ENCODE data around the gene TUBB2B.
"Not testable (repeated sequence)": the region's sequence is repeated elsewhere in the genome, so short reads cannot be mapped to it uniquely, and the experiment has no call there.

The TUBB2B gene

GRCh38 chr6:3210024-3210610, 17.3 kb downstream of the TUBB2B start:
- no peak for DNase-seq (ENCODE audit: low read depth, low spot score)

GRCh38 chr6:3209114-3210023, 18.1 kb downstream of the TUBB2B start:
- peak; percentile 92 for DNase-seq (ENCODE audit: low read depth, low spot score)

- no peak for DNase-seq (ENCODE audit: low read depth, low spot score)
Observed at GRCh38 chr6:3208775-3209113, 18.7 kb downstream of the TUBB2B start.

GRCh38 chr6:3208098-3208774, 19.2 kb downstream of the TUBB2B start:
- DNase-seq (ENCODE audit: low read depth, low spot score), result peak; percentile 79

- no peak for DNase-seq (ENCODE audit: low read depth, low spot score)
Observed at GRCh38 chr6:3206339-3207015, 21.0 kb downstream of the TUBB2B start.

GRCh38 chr6:3205913-3206312, 21.5 kb downstream of the TUBB2B start:
- peak; percentile 82 for DNase-seq (ENCODE audit: low read depth, low spot score)

- DNase-seq (ENCODE audit: low read depth, low spot score), result no peak
Observed at GRCh38 chr6:3204921-3205320, 22.5 kb downstream of the TUBB2B start.

- DNase-seq (ENCODE audit: low read depth, low spot score), result peak; percentile 79
Observed at GRCh38 chr6:3202999-3203696, 24.3 kb downstream of the TUBB2B start.

- no peak for DNase-seq (ENCODE audit: low read depth, low spot score)
Observed at GRCh38 chr6:3201388-3201787, 26.1 kb downstream of the TUBB2B start.

GRCh38 chr6:3200682-3201081, 26.8 kb downstream of the TUBB2B start:
- no peak for DNase-seq (ENCODE audit: low read depth, low spot score)

- no peak for DNase-seq (ENCODE audit: low read depth, low spot score)
Observed at GRCh38 chr6:3199382-3199781, 28.1 kb downstream of the TUBB2B start.

GRCh38 chr6:3197734-3198133, 29.7 kb downstream of the TUBB2B start:
- not testable (repeated sequence) for DNase-seq (ENCODE audit: low read depth, low spot score)

GRCh38 chr6:3196770-3197169, 30.7 kb downstream of the TUBB2B start:
- DNase-seq (ENCODE audit: low read depth, low spot score), result no peak

GRCh38 chr6:3195695-3196497, 31.6 kb downstream of the TUBB2B start:
- peak; percentile 37 for DNase-seq (ENCODE audit: low read depth, low spot score)

GRCh38 chr6:3195420-3195694, 32.1 kb downstream of the TUBB2B start:
- no peak for DNase-seq (ENCODE audit: low read depth, low spot score)

GRCh38 chr6:3194535-3195419, 32.7 kb downstream of the TUBB2B start:
- DNase-seq (ENCODE audit: low read depth, low spot score), result peak; percentile 89

GRCh38 chr6:3193102-3193849, 34.2 kb downstream of the TUBB2B start:
- DNase-seq (ENCODE audit: low read depth, low spot score), result no peak

GRCh38 chr6:3190779-3191178, 36.7 kb downstream of the TUBB2B start:
- DNase-seq (ENCODE audit: low read depth, low spot score), result no peak

GRCh38 chr6:3190056-3190455, 37.4 kb downstream of the TUBB2B start:
- DNase-seq (ENCODE audit: low read depth, low spot score), result no peak

Data from astrocyte of the hippocampus (primary cell).